Measurements from ENCODE around the gene ADGRL2.
"Not testable (repeated sequence)": the region's sequence is repeated elsewhere in the genome, so short reads cannot be mapped to it uniquely, and the experiment has no call there.

The ADGRL2 gene

DNA sequence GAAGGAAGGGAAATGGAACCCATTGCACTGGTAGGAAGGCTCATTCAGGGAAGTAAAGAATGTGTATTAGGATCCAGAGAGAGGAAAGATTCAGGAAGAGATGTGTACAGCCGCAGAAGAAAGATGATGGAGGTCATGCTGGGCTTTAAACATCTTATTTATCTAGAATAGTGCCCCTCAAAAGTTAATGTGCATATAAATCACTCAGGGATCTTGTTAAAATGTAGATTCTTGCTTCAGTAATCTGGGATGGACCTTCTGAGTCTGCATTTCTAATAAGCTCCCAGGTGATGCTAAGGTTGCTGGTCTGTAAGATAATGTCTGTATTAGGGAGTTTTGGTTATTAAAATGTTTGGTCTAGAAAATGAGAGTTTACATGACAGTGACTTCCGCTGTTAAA, 46.3 kb downstream of the ADGRL2 start:
- DNase-seq (ENCODE audit: low spot score) = no peak

DNA sequence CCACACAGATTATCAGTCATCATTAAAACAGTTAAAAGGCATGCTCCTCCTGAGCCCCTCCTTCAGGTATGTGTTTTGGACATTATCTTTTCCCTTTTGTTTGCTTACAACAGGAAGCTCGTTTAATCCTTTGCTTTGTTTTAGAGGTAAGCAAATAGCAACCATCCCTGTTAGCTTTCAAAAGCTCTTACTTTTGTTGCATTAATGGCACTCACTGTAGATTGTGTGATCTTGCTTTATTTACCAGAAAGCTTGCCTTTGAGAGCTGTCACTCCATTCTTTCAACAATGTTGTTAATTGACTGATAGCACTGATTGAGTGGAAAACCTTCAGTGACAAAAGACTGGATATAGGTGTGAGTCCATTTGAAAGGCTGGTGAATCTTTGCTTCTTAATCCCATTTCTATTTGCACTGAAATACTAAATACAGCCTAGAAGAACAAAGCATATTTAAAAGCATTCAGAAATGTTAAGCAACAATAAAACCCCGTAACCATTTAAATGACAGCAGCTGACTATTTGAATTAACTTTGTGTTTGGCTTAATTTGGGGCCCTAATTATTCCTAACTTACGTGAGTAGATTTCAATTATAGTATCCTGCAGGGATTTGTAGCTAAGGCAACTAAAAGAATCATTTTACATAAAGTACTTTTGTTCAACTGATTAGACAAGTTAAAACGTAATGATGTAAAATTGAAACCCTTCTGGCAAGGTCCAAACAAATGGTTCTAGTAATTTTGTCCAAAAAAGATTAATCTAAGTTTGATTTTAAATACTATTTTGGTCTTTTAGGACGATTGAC, 48.3 kb downstream of the ADGRL2 start:
- DNase-seq (ENCODE audit: low spot score) = no peak

DNA sequence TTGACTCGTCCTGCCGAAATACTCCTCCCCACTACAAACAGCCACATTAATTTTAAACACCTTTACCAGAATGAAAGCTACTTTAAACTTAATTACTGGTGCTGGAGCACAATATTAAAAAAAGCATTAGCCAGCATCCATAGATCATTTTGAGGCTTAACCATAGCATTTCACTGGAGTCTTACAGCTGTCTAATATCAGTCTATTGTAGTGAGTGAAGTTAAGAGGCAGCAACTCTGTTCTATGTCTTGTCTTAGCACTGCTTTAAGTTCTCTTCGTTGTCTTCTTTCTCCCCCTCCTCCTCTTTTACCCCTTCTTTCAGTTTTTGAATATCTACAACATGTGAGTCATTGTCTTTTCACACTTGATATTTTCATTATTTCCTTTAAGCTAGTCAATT, 49.3 kb downstream of the ADGRL2 start:
- DNase-seq (ENCODE audit: low spot score) = no peak

DNA sequence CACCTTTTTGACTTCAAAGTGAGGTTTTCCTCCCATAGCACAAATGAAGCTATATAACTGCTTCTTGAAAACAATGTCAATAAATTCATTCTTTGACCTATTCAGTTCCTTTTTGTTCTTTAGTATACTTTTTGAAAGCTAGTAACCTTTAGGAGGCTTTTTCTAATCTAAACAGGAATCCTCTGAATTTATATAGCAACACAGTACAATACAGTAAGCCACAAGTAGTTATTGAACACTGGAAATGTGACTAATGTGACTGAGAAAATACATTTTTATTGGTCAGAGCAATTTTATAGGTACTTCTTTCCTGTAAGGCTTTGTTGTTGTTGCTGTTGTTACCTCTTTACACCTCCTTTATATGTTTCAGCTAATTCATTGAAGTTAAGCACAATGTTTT, 49.8 kb downstream of the ADGRL2 start:
- DNase-seq (ENCODE audit: low spot score) = no peak

DNA sequence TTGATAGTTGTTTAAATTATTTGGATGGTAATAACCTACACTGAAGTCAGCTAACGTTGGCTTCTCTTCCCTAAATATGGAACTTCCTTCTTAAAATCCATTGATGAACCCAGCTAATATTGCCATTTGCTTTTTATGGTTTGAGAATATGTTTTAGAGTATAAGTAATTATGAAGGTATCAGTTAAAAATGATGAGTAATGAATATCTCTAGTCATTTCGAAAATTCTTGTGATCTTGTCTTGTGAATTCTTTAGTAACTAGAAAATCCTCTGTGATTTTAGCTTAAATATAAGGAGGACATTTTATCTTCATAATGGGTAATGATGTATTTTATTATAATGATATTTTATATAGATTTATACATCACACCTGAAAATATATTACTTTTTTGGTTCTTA, 50.5 kb downstream of the ADGRL2 start:
- DNase-seq (ENCODE audit: low spot score) = no peak

DNA sequence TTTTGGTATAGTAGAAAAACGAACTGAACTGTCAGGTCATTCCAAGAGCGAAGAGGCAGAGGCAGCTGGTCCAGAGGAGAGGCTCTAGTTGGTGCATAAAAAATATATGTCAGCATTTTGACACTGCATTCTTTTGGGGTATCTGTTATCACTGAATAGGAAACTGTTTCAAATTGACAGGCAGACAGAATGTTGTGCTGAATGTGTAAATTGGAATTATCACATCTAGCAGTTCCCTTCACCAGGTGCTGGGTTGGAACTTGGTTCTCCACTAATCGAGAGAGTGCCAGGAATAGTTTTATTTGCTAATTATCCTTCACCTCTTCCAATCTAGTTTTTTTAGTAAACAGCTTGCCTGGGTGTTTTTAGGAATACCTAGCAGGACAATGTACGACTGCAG, 52.2 kb downstream of the ADGRL2 start:
- DNase-seq (ENCODE audit: low spot score) = no peak

DNA sequence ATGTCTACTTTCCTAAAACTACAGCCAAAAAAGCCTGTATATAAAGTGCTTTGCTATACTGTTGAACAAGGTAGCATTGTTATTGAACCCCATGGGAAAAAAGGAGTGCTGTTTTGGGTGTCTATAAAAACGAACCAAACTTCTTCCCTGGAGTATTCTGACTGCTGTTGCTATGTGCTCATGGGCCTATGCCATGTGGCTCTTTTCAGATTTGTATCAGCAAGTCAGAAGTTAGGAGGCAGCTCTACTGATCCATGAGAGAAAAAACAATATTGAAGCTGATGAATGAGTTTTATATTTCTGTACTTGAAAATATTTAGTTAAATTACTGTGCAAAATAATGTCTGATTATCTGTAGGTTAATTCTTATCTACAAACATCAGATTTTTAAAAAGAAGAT, 66.5 kb downstream of the ADGRL2 start:
- DNase-seq (ENCODE audit: low spot score) = no peak

DNA sequence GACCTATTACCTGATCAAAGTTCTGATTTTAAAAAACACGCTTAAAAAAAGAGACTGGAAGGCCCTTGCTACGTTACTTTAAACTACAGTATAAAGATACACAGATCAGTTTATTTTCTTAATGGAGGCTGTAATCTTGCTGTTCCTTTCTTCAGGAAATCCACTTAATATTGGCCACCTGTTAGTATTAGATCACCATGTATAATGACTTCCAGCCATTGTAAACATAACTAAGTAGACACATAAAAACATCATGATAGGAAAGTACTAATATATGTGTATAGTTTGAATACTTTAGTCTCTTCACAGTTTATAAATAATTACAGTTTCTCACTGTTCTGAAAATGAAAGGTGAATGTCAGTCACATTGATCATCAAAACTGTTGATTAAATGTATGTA, 68.6 kb downstream of the ADGRL2 start:
- no peak for DNase-seq (ENCODE audit: low spot score)

DNA sequence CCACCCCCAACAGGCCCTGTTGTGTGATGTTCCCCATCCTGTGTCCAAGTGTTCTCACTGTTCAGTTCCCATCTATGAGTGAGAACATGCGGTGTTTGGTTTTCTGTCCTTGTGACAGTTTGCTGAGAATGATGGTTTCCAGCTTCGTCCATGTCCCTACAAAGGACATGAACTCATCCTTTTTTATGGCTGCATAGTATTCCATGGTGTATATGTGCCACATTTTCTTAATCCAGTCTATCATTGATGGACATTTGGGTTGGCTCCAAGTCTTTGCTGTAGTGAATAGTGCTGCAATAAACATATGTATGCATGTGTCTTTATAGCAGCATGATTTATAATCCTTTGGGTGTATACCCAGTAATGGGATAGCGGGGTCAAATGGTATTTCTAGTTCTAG, 70.4 kb downstream of the ADGRL2 start:
- DNase-seq (ENCODE audit: low spot score) = not testable (repeated sequence)

DNA sequence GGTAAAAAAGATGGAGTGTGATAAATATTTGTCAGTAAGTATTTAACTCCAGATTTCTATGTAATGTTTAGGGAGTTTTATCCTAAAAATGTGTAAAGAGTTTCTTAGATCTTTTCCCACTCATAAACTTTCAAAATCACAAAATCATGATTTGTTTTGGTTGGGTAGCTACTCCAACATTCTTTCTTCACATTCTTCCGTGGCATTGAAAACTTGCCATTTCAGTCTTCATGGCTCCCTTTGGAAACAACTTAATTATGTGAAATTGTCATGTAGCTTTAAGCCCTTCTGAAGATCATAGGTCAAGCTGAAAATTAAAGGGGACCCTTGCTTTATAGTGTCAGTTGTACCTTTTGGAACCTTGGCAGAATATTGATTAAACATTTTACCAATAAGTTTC, 73.2 kb downstream of the ADGRL2 start:
- no peak for DNase-seq (ENCODE audit: low spot score)

DNA sequence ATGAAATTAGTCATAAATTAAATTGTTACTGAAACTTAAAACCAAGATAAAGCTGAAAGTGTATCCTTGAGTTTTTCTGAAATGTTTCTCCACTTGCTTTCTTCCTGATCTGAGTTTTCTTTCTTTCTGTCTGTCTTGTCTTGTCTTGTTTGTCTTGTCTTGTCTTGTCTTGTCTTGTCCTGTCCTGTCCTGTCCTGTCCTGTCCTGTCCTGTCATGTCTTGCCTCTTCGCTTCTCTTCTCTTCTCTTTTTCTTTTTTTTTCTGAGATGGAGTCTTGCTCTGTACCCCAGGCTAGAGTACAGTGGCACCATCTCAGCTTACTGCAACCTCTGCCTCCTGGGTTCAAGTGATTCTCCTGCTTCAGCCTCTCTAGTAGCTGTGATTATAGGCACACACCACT, 73.7 kb downstream of the ADGRL2 start:
- no peak for DNase-seq (ENCODE audit: low spot score)

DNA sequence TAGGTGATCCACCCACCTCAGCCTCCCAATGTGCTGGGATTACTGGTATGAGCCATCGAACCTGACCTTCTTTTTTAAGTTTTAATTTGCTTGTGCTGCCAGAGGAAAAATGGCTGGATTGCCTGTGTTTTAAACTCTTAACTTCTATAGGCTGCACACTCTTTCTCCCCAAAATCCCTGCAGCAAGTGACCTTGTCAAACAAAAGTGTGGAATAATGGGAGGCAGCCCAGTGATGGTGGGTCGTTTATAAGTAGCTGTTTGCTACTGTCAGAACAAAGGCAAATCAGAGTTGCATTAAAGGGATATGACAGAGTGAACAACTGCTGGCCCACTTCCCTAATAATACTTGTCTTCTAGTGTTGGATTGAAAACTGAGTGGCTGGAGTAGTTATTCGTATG, 74.2 kb downstream of the ADGRL2 start:
- no peak for DNase-seq (ENCODE audit: low spot score)

DNA sequence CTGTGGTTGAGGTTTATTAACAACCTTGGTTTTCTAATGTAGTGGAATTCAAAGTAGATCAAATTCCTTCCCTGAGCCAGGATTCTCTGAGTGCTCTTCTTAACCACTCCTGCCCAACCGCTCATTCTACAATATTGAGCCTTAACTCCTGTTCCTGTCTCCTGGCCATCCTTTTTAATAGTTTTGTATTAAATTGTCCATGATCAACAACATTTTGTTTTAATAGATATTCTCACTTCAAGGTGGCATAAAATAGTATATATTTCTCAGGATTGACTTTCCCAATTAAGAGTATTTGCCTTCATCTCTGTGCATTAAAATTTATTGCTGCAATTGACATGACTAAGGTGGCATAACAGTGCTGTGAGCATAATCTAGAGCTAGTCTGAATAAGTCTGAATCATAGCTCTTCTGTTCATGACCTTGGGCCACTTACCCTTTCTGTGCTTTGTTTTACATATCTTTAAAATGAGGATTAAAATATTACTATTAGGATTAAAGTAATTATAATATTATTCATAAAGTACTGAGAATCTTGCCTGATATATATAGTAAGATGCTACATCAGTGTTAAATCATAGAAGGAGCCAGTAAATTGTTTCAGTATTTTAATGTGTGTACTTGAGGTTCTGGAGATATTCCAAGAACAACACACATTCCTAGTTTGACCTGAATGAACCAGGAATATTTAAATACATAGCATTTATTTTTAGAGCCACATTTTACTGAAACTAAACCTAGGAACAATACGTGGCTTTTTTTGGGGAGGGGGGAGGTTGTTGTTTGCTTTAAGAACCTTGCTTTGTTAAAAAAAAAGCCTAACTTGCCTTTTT, 76.4 kb downstream of the ADGRL2 start:
- DNase-seq (ENCODE audit: low spot score) = no peak

DNA sequence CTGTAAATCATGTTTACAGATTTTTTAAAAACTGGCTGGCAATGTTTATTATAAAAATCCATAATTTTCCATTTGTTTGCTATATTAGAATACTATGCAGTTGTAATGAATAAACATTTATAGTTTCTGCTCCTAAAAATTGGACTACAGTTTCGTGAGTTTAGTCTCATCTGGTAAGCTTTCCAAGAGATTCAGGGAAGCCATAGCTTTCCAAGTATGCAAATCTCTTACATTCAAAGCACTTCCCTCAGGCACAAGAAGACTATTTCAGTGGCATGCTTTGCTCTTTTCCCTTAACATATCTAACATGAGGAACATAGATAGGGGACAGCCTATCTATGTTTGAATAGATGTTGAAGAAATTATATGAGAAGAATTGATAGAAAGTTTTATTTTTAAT, 77.2 kb downstream of the ADGRL2 start:
- DNase-seq (ENCODE audit: low spot score) = no peak

DNA sequence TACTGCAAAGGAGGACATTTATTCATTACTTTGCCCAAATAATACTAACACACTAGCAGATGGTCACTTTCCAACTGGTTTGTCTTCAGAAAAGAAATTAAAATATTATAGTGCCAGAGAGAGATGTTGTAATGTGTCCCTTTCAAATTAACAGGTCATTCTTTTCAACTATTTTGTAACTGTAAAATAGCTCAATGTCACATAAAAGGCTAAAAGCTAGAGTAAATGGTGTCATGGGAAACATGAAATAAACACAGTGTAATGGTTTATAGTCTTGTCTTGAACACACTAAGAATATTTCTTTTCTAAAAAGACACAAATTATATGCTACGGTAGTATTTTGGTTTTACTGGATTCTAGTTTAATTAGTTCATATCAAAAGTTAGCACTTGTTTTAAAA, 77.8 kb downstream of the ADGRL2 start:
- DNase-seq (ENCODE audit: low spot score) = no peak

DNA sequence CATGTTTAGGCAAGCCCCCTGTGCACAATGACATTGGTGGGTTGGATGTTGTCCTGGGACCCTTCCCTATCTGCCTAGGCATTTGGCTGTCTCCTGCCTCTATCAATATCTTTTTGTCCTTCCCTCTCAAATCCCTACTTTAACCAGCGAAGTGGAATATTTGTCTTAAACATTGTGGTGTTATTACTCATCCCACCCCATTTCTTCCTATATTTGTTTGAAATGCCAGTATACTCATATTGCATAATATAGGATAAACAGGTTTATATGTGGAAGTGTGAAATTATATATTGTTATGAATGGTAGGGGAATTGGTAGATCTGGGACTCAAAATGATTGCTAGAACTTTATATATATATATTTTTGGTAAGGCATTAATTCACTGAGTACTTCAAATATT, 80.0 kb downstream of the ADGRL2 start:
- no peak for DNase-seq (ENCODE audit: low spot score)

DNA sequence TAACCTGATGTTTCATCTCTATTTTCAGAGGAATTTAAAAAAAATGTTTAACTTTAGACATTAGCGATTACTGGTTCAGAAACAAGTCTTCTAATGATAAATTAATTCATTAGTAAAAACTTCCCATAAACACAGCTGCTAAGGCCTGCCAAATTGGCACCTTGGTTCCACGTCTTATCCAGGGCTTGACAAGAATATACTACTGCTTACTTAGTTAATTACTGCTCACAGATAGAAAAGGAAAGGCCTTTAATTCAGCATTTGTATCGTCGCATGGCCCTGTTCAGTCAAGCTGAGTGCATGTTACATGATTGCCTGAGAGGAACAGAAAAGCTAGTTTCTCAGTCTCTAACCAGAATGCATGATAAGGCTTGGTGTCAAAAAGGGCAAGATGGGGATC, 84.6 kb downstream of the ADGRL2 start:
- no peak for DNase-seq (ENCODE audit: low spot score)

DNA sequence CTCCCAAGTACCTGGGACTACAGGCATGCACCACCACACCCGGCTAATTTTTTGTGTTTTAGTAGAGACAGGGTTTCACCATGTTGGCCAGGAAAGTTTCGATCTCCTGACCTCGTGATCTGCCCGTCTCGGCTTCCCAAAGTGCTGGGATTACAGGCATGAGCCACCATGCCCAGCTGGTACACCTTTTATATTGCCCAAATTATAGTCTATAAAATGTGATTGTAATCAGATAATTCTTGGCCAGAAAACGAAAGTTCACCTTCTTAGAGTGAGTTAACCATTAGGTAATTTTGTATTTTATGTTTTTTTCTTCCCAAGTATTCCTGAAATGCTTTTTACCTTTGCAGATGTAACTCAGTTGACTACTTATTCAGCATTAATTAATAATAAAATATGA, 85.6 kb downstream of the ADGRL2 start:
- not testable (repeated sequence) for DNase-seq (ENCODE audit: low spot score)

DNA sequence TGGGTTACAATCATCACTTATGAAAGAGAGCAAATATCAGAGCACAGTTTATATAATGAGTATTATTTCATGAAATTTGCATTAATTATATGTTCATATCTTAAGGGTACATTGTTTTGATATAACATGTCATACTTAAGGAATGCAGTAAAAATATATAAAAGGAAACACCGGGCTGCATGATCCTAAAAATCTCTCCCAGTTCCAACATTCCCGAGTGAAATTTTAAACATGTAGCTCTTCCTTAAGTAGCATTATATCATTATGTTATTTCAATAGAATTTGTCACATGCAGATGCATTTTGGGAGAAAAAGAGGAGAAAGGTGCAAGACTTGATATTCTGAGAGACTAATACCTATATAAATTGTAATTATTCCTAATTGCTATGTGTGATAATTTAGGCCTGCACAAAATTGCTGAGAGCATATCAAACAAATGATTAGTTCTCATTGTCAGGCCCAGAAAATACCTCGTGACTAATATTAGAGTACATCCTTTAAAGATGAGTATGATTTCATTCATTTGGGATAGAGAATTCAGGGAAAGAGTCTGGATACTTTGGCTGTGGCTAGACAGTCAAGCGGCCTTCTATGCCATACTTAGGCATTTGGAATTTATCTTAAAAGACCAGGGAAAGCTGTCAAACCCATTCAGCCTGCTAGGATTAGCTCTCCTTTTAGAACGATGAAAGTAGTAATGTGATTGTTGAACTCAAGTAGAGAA, 86.8 kb downstream of the ADGRL2 start:
- no peak for DNase-seq (ENCODE audit: low spot score)

DNA sequence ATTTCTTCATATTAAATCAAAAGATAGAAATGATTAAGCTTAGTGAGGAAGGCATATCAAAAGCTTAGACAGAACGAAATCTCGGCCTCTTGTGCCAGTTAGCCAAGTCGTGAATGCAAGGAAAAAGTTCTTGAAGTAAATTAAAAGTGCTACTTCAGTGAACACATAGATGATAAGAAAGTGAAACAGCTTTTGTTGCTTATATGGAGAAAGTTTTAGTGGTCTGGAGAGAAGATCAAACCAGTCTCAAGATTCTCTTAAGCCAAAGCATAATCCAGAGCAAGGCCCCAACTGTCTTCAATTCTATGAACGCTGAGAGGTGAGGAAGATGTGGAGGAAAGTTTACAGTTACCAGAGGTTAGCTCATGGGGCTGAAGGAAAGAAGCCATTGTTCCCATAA, 88.4 kb downstream of the ADGRL2 start:
- DNase-seq (ENCODE audit: low spot score) = no peak

DNA sequence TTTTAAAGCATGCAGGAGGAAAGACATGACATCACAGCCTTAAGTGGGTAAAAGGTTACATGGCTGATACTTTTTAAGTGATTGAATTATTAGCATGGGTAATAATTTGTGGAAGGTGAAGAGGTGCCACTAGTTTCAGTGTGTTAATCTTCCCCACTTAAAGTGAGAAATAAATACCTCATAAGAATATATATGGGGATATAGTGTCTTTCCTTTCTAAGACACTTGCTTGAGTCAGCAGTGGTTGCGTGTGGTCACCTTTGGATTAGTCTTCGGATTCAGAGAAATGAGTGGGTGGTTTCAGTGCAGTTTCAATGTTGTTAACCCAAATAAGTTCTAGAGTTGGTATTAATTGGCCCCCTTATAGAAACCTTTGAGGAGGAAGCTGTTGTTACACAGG, 94.1 kb downstream of the ADGRL2 start:
- DNase-seq (ENCODE audit: low spot score) = no peak

DNA sequence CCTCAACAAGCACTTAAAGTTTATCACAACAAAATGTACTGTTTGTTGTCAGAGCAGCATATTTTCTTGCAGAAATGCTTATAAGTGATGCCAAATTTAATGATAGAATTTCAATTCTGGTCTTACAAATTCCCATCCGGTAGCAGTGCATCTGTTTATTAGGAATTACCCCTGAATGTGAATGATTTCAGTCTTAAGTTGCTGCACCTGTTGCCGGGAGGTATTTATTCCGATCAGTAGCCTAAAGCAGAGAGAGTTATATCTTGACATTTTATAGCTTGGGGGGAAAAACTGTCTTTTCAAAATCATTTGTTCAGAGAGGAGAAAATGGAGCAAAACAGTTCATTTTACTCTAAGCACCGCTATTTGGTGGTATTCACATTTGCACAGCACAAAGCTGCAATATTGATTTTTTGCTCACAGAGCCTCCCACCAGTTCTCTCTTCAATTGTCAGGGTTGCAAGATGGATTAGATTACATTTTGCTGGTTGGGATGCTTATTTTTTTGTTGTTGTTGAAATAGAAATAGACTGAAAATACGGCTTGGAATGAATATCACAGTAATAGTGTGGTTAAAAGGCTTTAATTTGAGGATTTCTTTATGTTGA, 98.6 kb downstream of the ADGRL2 start:
- no peak for DNase-seq (ENCODE audit: low spot score)

DNA sequence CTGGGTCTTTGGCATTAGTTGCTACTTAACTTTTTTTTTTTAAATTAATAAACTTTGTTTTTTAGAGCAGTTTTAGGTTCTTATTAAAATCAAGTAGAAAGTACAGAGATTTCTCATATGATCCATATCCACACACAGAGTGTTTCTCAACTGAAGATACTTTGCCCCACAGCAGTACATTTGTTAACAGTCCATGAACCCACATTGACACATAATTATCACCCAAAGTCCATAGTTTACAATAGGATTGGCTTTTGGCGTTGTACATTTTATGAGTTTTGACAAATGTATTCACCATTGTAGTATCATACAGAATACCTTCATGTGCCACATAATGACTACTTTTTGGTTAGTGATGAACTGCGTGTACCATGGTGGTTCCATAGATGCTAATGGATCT, 106.8 kb downstream of the ADGRL2 start:
- DNase-seq (ENCODE audit: low spot score) = no peak

Data from germinal center (tissue), 1 donor.